ENCODE measurements around the gene TEX10. TPM values are rescaled to one million over a fixed set of nuclear protein-coding genes. Genes with fewer than 3 reads are reported as not detected.

Gene TEX10
- total and polyA plus RNA-seq, 2 of the 4 experiments (the other 2 are of a cell fraction), result 16.2 to 43.9 TPM

GRCh38 chr9:100294806-100295205, 57.9 kb downstream of the TEX10 start:
- Histone ChIP-seq H3K4ac (ENCODE audit: low read depth, low read length) (no peak overlapping the region), H3K23ac (ENCODE audit: low read depth, low read length) (no peak overlapping the region), H3K9ac (ENCODE audit: low read depth, low read length) (no peak overlapping the region), H3K4me2 (ENCODE audit: low read depth, low read length) (no peak overlapping the region), H2AK5ac (ENCODE audit: low read depth, low read length) (no peak overlapping the region), H4K20me1 (ENCODE audit: insufficient read depth, low read length) (peaks cover 5% of the 10 kb centered on the region), H3K4me3 (ENCODE audit: insufficient read depth, low read depth, low read length) (no peak overlapping the region), H3K27me3 (ENCODE audit: control insufficient read depth, insufficient read depth, low read length) (no peaks in the 10 kb centered on the region), H4K8ac (ENCODE audit: low read depth in 2 of 2, low read length in 2 of 2) (no peak overlapping the region), H2BK15ac (ENCODE audit: low read depth, low read length) (no peak overlapping the region), H2BK5ac (ENCODE audit: low read depth, low read length, poor library complexity, severe bottlenecking) (no peak overlapping the region), H3K27ac (ENCODE audit: insufficient read depth, low read length) (no peak overlapping the region), H2BK120ac (ENCODE audit: low read depth, low read length) (no peak overlapping the region), H3K9me3 (ENCODE audit: control insufficient read depth, insufficient read depth, low read length) (no peaks in the 10 kb centered on the region), H3K18ac (ENCODE audit: low read depth, low read length) (no peak overlapping the region), H3K56ac (ENCODE audit: extremely low read depth, insufficient read depth, low read length) (no peak overlapping the region), H3K9me1 (ENCODE audit: insufficient read depth, low read length) (peaks cover 13% of the 10 kb centered on the region; the same call in 1 of the 2 replicates), H3K79me1 (ENCODE audit: low read depth in 1 of 2, low read length in 2 of 2) (peaks cover 13 to 30% of the 10 kb centered on the region in 2 experiments), H4K5ac (ENCODE audit: low read depth, low read length) (no peak overlapping the region), H4K91ac (ENCODE audit: insufficient read depth, low read depth, low read length) (no peak overlapping the region), H3K36me3 (ENCODE audit: control insufficient read depth, insufficient read depth, low read length) (peaks cover 46% of the 10 kb centered on the region), H3K4me1 (ENCODE audit: control insufficient read depth, insufficient read depth, low read length) (no peaks in the 10 kb centered on the region), H3K14ac (replicated peaks; ENCODE audit: low read depth, low read length) (no peak overlapping the region), H2AK9ac (replicated peaks; ENCODE audit: low read depth, low read length, poor library complexity) (no peak overlapping the region), H2BK20ac (ENCODE audit: low read depth, low read length) (no peak overlapping the region), H2AFZ (replicated peaks; ENCODE audit: low read length, poor library complexity) (no peak overlapping the region)
- intact Hi-C loops (cut with micrococcal nuclease), result loop anchor here (10.0 kb wide), 1 partner anchor 170 kb away; no protein-coding TSS in a partner anchor
- dilution Hi-C loops (cut with HindIII; ENCODE audit: low sequenced_read_pairs, unreplicated experiment), result no loop called here
- TF ChIP-seq NFE2L2 (IDR thresholded peaks at IDR 0.05; ENCODE audit: low read depth, low read length) (no peak), RAD21 (IDR thresholded peaks at IDR 0.05; ENCODE audit: low read length) (no peak), RCOR1 (IDR thresholded peaks at IDR 0.05; ENCODE audit: insufficient replicate concordance, low read length) (no peak), SMC3 (IDR thresholded peaks at IDR 0.05; ENCODE audit: low read depth, low read length) (no peak)
- in situ Hi-C loops (cut with MboI; ENCODE audit: low sequenced_read_pairs), result no loop called here
- DNase-seq (no peak), ATAC-seq (ENCODE audit: low read depth) (no peak)
- WGBS, 2 experiments (ENCODE audit: extremely low coverage in 2 of 2, insufficient read length in 1 of 2), result no CpG with 5 or more reads among the region's 6 CpGs
- ChIA-PET POLR2A (ENCODE audit: unreplicated experiment) (no interaction called here), CTCF (no interaction called here)
- BruUV-seq (replicated peaks), result no TSS peak

Measured in IMR-90 (cell line).